T1000 (cell line): ENCODE results near the gene PYY.
"Not testable (repeated sequence)": the region's sequence is repeated elsewhere in the genome, so short reads cannot be mapped to it uniquely, and the experiment has no call there.

Experiments
- DNase-seq: peaks from one replicate; lab custom pipeline; 2025; ENCODE audit warnings: mixed read lengths; lab: John Stamatoyannopoulos, UW

Gene PYY

GRCh38 chr17:43953746-43954145 is at the start of gene PYY:
Gene PYY, minus strand, starts transcription at chr17:43953940. Its CDS starts 457 bp downstream, at chr17:43953483.
- no peak for DNase-seq

- no peak for DNase-seq
Measured at GRCh38 chr17:44002141-44002848, 48.6 kb upstream of the PYY start.

DNA sequence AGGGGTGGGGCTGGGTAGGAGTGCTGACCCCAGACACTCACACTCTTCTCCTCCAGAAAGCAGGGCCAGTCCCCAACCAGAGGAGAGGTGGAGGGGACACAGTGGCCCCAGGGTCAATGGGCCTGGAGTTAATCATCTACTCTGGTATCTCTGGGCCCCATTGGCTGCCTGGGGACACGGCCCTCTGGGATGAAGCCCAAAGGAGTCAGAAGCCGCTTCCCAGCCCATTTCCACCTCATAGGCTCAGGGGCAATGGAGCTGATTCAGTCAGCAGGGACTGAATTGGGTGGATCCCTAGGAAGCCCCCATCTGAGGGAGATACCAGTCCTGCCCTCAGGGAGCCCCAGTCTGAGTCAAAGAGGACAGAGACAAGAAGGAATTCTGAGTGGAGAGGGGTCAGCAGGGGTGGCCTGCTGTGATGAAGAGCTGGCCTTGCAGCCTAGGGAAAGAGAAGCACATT is 47.8 kb upstream of the PYY start:
- no peak for DNase-seq

GRCh38 chr17:44000871-44001460 is 47.2 kb upstream of the PYY start:
- no peak for DNase-seq

DNA sequence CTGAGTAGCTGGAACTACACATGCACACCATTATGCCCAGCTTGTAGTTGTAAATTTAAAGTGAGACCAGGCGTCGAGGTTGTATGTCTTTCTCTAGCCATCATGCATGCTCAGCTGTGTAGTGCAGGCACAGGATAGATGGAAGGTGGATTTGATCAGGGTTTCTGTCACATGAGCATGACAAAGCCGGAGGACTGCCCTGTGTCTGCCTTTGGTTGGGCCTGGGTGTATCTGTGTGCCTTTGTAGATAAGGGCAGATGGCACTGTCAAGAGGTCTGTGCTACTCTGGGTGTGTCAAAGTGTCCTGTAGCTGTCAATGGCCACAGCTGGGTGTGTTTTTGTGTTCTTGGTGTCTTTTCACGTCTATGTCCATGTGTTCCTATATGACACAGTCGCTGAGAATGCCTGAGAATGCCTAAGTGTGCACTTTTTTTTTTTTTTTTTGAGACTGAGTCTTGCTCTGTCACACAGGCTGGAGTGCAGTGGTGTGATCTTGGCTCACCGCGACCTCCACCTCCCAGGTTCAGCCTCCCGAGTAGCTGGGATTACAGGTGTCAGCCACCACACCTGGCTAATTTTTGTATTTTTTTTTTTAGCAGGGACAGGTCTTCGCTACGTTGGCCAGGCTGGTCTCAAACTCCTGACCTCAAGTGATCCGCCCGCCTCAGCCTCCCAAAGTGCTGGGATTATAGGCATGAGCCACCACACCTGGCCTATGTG is 46.6 kb upstream of the PYY start:
- no peak for DNase-seq

DNA sequence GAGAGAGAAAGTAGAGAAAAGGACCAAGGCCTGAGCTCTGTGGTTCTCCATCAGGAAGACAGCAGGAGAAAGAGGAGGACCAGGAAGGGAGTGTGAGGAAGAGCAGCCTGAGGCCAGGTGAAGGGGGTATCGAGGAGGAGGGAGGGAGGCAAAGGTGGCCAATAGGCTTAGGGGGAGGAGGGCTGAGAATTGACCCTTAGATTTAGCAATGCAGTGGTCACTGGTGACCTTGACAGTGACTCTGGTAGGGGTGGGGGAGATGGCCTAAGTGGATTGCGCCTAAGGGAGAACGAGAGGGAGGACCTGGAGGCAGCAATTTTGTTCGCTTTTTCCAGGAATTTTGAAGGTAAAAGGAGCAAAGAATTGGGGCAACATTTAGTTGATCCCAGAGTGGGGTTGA is 45.3 kb upstream of the PYY start:
- DNase-seq = no peak

DNA sequence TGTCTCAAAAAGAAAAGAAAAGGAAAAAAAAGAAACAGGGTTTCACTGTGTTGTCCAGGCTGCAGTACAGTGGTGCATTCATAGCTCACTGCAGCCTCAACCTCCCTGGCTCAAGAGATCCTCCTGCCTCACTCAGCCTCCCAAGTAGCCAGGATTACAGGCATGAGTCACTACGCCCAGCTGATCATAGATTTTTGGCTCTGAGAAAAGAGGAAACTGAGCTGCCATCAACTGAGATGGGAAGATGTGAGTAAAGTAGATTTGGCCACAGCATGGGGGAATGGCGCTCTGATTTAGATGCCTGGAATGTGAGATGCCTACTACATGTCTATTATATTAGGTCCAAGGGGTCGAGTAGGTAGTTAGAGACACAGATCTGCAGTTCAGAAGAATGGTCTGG is 44.8 kb upstream of the PYY start:
- DNase-seq = no peak

DNA sequence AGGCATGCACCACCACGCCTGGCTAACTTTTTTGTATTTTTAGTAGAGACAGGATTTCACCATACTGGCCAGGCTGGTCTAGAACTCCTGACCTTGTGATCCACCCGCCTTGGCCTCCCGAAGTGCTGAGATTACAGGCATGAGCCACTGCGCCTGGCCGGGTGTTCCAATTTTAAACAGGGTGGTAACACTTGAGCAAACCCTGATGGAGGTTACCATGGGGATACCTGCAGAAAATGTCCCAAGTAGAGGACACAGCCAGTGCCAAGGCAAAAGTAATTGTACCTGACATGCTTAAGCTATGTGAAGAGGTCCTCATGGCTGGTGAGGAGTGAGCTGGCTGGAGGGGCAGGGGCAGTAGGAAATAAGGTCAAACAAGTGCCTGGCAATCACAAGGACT is 43.4 kb upstream of the PYY start:
- not testable (repeated sequence) for DNase-seq

- no peak for DNase-seq
Measured at GRCh38 chr17:43995150-43995471, 41.4 kb upstream of the PYY start.

- no peak for DNase-seq
Measured at GRCh38 chr17:43994272-43995149, 40.8 kb upstream of the PYY start.

- DNase-seq = no peak
Measured at GRCh38 chr17:43992641-43993040, 38.9 kb upstream of the PYY start.

GRCh38 chr17:43988301-43988700 is 34.6 kb upstream of the PYY start:
- DNase-seq = no peak

- DNase-seq = no peak
Measured at GRCh38 chr17:43987131-43988021, 33.6 kb upstream of the PYY start.

DNA sequence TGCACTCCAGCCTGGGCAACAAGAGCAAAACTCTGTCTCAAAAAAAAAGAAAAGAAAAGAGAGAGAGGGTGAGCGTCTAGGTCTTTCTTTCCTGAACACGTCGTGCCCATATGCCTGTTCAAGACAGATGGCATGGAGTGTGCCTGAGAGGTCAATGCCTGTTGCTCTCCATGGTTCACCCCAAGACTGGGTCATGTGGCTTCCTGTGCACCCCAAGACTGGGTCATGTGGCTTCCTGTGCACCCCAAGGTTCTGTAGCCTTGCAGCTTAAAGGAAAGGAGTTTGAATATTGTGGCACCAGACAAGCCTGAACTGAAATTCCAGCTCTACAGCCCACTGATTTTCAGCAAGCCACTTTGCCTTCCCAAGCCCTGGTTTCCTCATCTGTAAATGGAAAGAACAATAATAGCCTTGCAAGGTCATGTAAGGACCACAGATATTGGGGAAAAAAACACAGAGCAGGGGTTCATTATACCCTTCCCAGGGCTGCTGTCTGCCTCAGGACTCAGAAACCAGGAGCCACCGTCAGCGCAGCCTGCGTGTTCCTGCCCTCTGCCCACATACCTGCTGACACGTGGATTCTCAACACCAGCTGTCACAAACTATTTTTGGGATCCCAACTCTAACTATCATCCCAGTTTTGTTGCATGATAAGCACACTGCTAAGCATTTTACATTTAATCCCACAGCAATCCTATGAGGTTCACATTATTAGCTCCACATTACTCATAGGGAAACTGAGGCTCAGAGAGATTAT is 32.7 kb upstream of the PYY start:
- no peak for DNase-seq

DNA sequence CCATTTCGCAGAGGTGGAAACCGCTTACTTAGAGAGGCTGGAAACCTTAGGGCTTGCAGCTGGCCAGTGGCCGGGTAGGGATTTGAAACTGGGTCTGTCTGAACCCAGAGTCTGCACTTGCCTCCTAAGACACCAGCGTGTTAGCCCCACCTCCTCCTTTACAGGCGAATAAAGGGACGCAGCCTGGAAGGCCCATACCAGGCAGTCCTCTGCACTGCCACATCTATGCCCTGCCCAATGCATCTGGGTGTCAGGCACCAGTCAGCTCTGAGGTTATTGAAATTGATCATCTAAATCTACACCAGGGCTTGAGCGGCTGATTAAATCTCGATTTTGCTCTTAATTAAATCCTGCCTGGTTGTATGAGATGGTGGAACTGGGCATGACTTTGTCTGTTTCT is 30.8 kb upstream of the PYY start:
- DNase-seq = no peak

- no peak for DNase-seq
Measured at GRCh38 chr17:43983515-43984411, 30.0 kb upstream of the PYY start.

DNA sequence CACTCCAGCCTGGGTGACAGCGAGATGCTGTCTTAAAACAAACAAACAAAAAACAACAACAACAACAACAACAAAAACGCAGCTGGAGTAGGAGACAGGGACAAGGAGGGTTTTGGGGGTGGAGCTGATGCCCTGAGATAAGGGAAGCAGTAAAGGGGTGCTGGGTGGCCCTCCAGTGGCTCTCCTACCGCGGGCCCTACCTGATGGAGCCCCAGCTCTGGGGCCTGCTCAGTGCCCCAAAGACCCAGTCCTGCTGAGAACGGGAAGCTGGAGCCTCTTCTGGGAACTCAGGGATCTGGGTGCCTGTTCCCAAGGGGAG is 29.4 kb upstream of the PYY start:
- DNase-seq = no peak

GRCh38 chr17:43982171-43982570 is 28.4 kb upstream of the PYY start:
- no peak for DNase-seq

DNA sequence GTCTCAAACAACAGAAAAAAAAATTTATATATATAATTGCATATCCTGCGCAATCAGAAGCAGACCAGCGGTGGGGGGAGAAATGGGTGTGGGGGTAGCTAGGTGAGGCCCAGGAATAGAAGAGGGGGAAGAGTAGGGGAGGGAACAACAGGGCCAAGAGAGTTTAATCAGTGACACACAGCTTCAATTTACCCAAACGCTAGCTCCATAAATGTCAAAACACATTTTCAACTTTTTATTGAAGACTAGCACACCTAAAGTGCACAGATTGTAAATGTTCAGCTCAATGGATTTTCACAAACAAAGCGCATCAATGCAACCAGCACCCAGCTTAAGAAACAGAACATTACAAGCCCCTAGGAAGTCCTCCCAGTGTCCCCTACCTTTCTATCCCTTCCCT is 25.9 kb upstream of the PYY start:
- DNase-seq = no peak

GRCh38 chr17:43979011-43979410 is 25.3 kb upstream of the PYY start:
- DNase-seq = no peak
